ENCODE measurements around the gene CAMK2N2.

Gene CAMK2N2

DNA sequence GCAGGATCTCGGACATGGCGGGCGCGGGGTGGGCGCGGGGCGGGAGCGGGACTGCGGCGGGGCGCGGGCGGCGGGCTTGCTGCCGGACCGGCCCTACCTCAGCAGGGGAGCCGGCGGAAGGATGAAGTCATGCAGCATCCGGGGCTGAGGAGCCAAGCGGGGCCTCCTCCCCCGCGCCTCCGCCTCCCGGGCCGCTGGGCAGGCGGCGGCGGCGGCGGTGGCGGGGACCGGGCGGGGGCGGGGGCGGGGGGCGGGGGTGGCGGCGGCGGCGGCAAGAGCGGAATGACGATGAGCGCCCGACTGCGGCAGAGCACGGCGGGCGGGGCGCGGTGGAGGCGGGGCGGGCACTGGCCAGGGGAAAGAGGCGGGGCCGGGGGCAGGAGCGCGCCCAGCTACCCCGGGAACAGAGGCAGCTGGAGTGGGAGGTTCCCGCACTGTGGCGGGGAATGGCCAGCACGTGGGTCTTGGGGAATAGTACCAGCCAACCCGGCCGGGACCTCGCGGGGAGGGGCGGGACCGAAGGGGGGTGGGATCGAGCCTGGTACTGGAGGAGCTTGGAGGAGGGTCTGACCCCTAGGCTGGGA lies at the start of gene CAMK2N2:
TSS of gene CAMK2N2 (minus strand) at position 284 of the 584 bp plus-strand sequence. CDS start at position 16, 268 bp downstream.
- peak; percentile 42 to 44 for DNase-seq

DNA sequence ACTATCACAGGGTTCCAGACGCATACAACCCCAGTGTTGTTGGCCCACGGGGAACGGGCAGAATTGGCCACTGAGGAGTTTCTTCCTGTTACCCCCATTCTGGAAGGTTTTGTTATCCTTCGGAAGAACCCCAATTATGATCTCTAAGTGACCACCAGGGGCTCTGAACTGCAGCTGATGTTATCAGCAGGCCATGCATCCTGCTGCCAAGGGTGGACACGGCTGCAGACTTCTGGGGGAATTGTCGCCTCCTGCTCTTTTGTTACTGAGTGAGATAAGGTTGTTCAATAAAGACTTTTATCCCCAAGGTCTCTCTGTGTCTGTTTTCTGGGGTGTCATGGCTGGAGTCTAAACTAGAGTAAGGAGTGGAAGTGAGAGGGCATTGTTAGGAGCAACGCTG lies 47.4 kb upstream of the CAMK2N2 start:
- DNase-seq, result no peak

DNA sequence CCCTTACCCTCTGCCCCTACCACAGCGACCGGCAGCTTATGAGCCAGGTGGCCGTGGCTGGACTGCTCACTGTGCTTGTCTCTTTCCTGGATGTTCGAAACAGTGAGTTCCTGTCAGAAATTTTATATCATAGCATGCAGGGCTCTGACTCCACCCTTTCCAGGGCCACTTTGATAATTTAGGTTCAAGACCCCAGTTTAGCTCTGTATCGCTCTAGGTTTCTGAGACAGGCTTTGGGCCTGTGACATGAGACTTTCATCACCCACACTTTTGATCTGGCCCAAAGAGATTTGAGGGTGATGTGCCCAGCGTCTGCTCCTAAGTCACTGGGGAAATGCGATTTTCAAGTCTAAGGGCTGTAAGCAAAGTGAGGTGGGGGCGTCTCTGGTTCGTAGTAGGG lies 46.6 kb upstream of the CAMK2N2 start:
- no peak for DNase-seq

GRCh38 chr3:184306341-184306972 lies 45.1 kb upstream of the CAMK2N2 start:
- no peak for DNase-seq

GRCh38 chr3:184305577-184305976 lies 44.2 kb upstream of the CAMK2N2 start:
- no peak for DNase-seq

DNA sequence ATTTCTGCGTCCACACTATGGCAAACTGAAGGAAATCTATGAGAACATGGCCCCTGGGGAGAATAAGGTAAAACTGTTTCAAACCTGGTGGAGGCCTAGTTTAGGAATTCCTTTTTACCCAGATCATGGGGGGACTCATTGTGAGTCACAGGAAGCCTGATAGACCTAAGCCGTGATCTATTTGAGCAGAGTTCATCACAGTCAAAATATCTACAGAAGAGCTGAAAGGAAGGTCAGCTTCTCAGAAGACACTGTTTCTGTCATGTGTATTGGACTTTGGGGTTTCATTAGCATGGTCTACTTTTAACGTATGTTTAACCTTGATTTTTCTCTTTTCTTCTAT lies 39.0 kb upstream of the CAMK2N2 start:
- DNase-seq, result no peak

DNA sequence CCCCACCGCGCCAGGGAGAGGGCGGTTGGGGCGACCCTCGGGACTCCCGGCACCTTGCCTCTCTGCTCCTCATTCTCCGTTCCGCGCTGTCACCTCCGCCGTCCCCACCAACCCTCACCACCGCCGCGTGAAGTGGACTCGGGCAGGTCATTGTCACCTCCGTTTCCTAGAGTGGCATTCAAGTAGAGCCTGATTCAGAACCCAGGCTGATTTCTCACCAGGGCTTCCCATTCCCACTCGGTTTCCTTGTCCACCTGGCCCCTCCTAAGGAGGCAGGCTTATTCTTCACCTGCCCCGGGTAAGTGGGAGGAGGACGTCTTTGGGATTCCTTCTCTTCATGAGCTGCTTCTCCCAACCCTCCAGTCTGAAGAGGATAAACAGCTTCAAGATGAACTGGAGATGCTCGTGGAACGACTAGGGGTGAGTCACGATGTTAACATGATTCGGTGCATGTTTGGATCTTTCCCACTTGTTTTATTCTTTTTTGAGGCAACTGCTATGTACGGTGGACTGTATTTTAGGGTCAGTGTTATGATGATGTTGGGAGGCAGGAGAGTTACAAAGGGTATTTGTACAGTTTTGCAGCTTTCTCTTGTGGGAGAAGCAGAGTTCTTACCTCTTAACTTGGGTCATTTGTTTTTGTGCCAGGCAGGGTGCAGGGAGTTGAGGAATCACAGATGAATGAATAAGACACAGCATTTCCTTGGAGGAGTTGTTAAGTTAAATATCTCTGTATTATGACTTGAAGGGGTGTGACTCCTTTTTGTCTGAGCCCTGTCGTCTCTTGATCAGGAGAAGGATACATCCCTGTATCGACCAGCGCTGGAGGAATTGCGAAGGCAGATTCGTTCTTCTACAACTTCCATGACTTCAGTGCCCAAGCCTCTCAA lies 38.4 kb upstream of the CAMK2N2 start:
- no peak for DNase-seq

DNA sequence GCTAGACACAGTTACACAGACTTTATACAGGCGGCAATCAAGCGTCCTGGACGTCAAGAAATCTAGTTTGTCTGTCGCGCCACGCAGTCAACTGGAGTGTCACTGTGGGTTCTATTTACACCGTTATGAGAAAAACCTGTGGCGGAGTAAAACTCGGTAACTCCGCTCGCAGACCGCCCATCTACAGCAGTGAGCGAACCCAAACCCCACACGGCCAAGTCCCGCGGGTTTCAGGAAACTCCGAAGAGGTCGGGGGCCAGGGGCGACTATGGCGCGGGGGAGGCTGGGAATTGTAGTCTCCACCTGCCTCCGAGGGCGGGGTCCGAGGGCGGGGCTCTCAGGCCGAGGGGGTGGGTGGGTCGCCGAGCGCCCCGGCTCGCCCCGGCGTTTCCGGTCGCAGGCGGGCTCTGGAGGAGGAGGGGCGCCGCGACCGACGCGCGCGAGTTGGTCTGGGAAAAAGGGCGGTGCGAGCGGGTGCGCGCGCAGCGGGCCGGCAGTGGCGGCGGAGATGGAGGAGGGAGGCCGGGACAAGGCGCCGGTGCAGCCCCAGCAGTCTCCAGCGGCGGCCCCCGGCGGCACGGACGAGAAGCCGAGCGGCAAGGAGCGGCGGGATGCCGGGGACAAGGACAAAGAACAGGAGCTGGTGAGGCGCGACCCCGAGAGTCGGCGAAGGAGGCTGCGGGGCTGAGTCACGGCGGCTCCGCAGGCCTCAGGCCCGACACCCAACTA lies 37.6 kb upstream of the CAMK2N2 start, which contains the start of gene PSMD2:
TSS of gene PSMD2 (plus strand) at position 483 of the 729 bp plus-strand sequence. CDS start at position 509, 26 bp downstream.
- DNase-seq, result peak; percentile 94 to 97

DNA sequence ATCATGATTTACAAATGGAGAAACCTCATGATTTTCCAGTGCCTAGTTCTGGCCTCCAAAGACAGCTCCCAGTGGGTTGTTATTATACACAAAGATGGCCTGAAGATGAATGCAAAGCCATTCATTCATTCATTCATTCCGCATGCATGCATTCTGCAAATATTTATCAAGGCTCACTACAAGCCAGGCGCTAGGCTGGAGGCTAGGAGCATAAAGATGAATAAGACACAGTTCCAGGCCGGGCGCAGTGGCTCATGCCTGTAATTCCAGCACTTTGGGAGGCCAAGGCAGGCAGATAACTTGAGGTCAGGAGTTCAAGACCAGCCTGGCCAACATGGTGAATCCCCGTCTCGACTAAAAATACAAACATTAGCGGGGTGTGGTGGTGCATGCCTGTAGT lies 35.3 kb upstream of the CAMK2N2 start:
- no peak for DNase-seq

GRCh38 chr3:184295771-184296170 lies 34.4 kb upstream of the CAMK2N2 start:
- no peak for DNase-seq

GRCh38 chr3:184291738-184292445 lies 30.5 kb upstream of the CAMK2N2 start:
- DNase-seq, result no peak

DNA sequence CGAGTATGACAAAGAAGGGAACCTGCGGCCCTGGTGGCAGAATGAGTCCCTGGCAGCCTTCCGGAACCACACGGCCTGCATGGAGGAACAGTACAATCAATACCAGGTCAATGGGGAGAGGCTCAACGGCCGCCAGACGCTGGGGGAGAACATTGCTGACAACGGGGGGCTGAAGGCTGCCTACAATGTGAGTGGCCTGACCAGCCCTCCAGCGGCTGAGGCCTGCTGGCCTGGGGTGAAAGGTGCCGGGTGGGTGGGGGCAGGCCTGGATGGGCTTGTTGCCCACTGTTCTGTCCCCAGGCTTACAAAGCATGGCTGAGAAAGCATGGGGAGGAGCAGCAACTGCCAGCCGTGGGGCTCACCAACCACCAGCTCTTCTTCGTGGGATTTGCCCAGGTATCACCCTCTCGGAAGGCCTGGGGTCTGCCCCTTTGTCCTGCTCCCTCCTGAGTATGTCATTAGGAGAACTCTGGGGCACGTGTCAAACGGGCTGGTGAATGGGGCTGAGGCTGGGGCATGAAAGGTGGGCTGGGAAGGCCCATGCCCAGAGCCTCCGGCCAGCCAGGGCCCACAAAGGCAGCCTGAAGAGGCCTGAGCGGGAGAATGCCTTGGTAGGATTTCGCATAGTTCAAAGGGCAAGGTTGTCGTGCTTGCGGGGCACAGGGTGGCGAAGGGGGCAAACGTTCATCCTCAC lies 29.8 kb upstream of the CAMK2N2 start:
- DNase-seq, result no peak

GRCh38 chr3:184290331-184290730 lies 29.0 kb upstream of the CAMK2N2 start:
- no peak for DNase-seq

DNA sequence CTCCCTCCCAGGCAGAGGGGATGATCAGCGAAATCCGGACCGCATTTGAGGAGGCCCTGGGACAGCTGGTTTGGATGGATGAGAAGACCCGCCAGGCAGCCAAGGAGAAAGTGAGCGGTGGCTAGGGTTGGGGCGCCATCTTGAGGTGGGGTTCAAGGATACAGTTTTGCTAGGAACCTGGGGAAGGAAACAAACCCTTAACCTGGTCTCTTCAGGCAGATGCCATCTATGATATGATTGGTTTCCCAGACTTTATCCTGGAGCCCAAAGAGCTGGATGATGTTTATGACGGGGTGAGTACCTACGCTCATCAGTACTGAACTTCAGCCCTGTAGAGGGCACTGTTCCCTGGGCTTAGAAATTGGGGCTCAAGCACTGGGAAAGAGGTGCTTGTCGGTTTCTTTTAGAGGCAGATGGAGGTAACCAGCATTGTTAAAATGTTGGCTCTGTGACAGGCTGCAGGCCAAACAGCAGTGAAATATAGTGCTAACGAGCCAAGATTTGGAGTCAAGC lies 28.1 kb upstream of the CAMK2N2 start:
- peak; percentile 9 to 43 for DNase-seq

DNA sequence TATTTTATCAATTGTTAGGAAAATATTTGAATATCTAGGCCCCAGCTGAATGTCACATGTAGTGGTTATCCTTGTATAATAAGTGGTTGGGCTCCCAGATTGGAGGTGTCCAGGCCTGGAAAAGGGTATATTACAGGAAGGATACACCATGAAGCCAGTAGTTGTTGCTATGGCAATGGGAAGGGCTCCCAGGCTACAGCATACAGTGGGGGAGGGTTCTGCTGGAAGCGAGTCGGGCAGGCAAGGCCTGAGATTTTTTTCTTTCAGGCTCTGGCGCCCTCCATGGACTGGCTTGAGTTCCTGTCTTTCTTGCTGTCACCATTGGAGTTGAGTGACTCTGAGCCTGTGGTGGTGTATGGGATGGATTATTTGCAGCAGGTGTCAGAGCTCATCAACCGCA lies 23.3 kb upstream of the CAMK2N2 start:
- peak; percentile 28 to 48 for DNase-seq

DNA sequence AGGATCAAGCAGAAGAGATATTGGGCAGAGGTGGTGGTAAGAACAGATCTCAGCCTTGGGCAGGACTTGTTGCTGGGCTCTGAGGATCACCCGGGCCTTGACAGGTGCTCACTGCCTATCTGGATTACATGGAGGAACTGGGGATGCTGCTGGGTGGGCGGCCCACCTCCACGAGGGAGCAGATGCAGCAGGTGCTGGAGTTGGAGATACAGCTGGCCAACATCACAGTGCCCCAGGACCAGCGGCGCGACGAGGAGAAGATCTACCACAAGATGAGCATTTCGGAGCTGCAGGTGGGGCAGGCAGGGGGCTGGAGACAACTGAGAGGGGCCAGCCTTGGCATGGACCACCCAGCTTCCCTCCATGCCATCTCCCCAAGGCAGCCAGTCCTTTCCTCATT lies 22.3 kb upstream of the CAMK2N2 start:
- no peak for DNase-seq

DNA sequence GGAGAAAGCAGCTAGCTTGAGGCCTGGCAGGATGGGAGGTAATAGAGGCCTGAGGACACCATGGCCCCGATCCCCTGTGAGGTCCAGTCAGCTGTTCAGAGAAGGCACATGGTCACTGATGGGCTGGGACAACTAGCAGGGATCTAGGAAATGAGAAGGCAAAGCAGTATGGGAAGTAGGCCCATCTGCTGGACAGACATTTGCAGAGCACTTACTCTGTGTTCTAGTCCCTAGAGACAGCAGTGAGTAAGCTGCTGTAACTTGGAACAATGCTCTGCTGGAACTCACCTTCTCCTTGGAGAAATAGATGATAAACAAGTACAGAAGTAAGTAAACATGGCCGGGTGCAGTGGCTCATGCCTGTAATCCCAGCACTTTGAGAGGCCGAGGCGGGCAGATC lies 21.6 kb upstream of the CAMK2N2 start:
- no peak for DNase-seq

DNA sequence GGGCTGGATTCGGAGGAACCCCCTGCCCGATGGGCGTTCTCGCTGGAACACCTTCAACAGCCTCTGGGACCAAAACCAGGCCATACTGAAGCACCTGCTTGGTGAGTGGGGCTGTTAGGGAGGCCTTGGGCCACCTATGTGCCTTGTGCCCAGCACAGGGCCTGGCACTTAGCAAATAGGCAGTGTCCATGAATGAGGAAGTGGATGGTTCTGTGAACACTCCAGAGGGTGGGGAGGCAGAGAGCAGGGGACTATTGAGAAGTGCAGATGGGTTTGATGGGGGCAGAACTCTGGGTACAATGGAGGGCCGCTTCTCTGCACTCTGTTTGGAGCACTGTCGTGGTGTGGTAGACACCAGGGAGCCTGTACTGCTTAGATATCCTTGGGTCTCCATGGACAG lies 16.0 kb upstream of the CAMK2N2 start:
- no peak for DNase-seq

DNA sequence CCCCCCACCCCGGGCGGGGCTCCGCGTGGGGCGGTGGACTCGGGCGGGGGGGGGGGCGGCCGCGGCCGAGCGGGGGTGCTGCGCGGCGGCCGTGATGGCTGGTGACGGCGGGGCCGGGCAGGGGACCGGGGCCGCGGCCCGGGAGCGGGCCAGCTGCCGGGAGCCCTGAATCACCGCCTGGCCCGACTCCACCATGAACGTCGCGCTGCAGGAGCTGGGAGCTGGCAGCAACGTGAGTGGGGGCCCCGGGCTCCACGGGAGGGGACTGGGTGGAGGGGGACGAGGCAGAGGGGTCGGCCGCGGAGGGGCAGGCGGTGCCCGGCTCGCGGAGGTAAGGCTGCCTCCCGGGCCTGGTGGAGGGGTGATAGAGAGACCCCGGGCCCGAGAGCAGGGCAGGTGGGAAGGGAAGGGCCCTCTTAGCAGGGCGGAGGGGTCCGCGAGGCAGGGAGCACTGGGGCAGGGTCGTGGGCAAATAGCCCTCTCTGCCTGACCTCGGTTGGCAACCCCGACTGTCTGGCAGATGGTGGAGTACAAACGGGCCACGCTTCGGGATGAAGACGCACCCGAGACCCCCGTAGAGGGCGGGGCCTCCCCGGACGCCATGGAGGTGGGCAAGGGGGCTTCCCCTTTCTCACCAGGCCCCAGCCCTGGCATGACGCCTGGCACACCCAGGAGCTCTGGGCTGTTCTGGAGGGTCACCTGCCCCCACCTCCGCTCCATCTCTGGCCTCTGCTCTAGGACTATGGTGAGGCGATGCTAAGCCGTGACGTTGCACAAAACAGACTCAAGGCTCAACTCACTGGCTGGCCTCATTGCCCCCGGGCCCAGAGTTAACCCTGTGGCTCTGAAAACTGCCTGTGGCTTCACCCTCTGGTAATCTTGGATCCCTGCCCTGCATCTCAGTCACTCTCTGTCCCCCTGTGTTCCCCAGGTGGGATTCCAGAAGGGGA lies 14.9 kb upstream of the CAMK2N2 start, which contains the start of gene ECE2:
TSS of gene ECE2 (plus strand) at position 62 of the 950 bp plus-strand sequence. CDS start at position 194, 132 bp downstream.
- no peak for DNase-seq

DNA sequence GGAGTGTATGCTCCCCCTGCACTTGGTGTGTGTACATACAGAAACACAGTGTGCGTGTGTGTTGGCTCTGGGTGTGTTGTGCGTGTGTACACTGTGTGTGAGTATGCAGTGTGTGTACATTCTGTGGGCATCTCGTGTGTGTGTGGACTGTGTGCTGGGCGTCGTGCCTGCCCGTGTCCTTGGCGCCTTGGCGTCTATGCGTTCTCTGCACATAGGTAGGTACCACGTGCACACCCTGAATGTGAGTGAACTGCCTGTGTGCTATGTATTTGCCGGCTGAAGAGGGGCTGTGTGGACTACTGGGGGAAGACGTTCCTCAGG lies 14.0 kb upstream of the CAMK2N2 start:
- DNase-seq, result no peak

All from hippocampal formation (tissue), 2 donors.